ENCODE results near the gene MTO1. TPM values are rescaled to one million over a fixed set of nuclear protein-coding genes. Genes with fewer than 3 reads are reported as not detected.

MTO1 gene
- total and polyA plus RNA-seq, 2 experiments from 2014 or later = 27.7 to 36.7 TPM

DNA sequence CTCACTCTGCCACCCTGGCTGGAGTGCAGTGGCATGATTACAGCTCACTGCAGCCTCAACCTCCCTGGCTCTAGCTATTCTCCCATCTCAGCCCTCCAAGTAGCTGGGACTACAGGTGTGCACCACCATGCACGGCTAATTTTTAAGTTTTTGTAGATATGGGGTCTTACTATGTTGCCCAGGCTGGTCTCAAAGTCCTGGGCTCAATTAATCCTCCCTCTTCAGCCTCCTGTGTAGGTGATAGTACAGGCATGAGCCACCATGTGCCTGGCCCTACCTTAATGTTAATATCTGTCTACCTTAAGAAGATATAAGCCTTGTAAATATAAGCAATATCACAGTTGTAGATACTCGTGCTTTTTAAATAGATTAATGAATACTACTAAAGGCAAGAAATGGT, 42.6 kb downstream of the MTO1 start:
- no peak overlapping the region for H2AFZ ChIP-seq
- DNase-seq (ENCODE audit: low spot score) = no peak
- H3K4me2 ChIP-seq = no peak overlapping the region
- no peaks in the 10 kb centered on the region for H4K20me1 ChIP-seq (replicated peaks; ENCODE audit: insufficient read depth)
- no peak overlapping the region for H3K27ac ChIP-seq (ENCODE audit: low read depth)
- no peak overlapping the region for H3K4me3 ChIP-seq
- H3K9me2 ChIP-seq (ENCODE audit: insufficient read depth) = no peaks in the 10 kb centered on the region
- H3K4me1 ChIP-seq (ENCODE audit: insufficient read depth) = no peaks in the 10 kb centered on the region
- H3K27me3 ChIP-seq (ENCODE audit: insufficient read depth) = no peaks in the 10 kb centered on the region
- H3F3A ChIP-seq (replicated peaks; ENCODE audit: low read depth) = no peaks in the 10 kb centered on the region
- ATAC-seq = no peak
- H3K27ac Mint-ChIP-seq = no peak overlapping the region
- H3K27me3 Mint-ChIP-seq (ENCODE audit: insufficient read depth, low read depth, poor library complexity) = no peaks in the 10 kb centered on the region
- H3K4me3 Mint-ChIP-seq = no peak overlapping the region
- H3K4me1 Mint-ChIP-seq = no peaks in the 10 kb centered on the region
- no peaks in the 10 kb centered on the region for H3K79me2 ChIP-seq (replicated peaks; ENCODE audit: insufficient read depth)
- H3K36me3 Mint-ChIP-seq (ENCODE audit: low read depth) = peaks cover 12% of the 10 kb centered on the region; the same call in 2 of the 3 replicates
- H3K9me3 Mint-ChIP-seq = 0 out of 3 replicates have a peak, but pooled peaks cover 2% of the 10 kb centered on the region
- H3K36me3 ChIP-seq (ENCODE audit: insufficient read depth) = peaks cover 13% of the 10 kb centered on the region
- TF ChIP-seq, protein P1, sequence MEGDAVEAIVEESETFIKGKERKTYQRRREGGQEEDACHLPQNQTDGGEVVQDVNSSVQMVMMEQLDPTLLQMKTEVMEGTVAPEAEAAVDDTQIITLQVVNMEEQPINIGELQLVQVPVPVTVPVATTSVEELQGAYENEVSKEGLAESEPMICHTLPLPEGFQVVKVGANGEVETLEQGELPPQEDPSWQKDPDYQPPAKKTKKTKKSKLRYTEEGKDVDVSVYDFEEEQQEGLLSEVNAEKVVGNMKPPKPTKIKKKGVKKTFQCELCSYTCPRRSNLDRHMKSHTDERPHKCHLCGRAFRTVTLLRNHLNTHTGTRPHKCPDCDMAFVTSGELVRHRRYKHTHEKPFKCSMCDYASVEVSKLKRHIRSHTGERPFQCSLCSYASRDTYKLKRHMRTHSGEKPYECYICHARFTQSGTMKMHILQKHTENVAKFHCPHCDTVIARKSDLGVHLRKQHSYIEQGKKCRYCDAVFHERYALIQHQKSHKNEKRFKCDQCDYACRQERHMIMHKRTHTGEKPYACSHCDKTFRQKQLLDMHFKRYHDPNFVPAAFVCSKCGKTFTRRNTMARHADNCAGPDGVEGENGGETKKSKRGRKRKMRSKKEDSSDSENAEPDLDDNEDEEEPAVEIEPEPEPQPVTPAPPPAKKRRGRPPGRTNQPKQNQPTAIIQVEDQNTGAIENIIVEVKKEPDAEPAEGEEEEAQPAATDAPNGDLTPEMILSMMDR (conservative IDR thresholded peaks at IDR 0.05; ENCODE audit: low read depth in 2 of 2) = no peak
- no peak for TF ChIP-seq JUNB (IDR thresholded peaks at IDR 0.05; ENCODE audit: unreplicated experiment)
- TF ChIP-seq NANOG (IDR thresholded peaks at IDR 0.05; ENCODE audit: borderline replicate concordance) = no peak
- TF ChIP-seq CREB1 (CRISPR knock-in tag; IDR thresholded peaks at IDR 0.05; ENCODE audit: low read depth) = no peak
- no peak for TF ChIP-seq EZH2 (IDR thresholded peaks at IDR 0.05; ENCODE audit: low read depth, unreplicated experiment)
- TF ChIP-seq EZH2phosphoT487 (IDR thresholded peaks at IDR 0.05; ENCODE audit: unreplicated experiment) = no peak
- TF ChIP-seq ZNF331 (CRISPR knock-in tag; IDR thresholded peaks at IDR 0.05; ENCODE audit: low read depth) = no peak
- TF ChIP-seq, protein P2, sequence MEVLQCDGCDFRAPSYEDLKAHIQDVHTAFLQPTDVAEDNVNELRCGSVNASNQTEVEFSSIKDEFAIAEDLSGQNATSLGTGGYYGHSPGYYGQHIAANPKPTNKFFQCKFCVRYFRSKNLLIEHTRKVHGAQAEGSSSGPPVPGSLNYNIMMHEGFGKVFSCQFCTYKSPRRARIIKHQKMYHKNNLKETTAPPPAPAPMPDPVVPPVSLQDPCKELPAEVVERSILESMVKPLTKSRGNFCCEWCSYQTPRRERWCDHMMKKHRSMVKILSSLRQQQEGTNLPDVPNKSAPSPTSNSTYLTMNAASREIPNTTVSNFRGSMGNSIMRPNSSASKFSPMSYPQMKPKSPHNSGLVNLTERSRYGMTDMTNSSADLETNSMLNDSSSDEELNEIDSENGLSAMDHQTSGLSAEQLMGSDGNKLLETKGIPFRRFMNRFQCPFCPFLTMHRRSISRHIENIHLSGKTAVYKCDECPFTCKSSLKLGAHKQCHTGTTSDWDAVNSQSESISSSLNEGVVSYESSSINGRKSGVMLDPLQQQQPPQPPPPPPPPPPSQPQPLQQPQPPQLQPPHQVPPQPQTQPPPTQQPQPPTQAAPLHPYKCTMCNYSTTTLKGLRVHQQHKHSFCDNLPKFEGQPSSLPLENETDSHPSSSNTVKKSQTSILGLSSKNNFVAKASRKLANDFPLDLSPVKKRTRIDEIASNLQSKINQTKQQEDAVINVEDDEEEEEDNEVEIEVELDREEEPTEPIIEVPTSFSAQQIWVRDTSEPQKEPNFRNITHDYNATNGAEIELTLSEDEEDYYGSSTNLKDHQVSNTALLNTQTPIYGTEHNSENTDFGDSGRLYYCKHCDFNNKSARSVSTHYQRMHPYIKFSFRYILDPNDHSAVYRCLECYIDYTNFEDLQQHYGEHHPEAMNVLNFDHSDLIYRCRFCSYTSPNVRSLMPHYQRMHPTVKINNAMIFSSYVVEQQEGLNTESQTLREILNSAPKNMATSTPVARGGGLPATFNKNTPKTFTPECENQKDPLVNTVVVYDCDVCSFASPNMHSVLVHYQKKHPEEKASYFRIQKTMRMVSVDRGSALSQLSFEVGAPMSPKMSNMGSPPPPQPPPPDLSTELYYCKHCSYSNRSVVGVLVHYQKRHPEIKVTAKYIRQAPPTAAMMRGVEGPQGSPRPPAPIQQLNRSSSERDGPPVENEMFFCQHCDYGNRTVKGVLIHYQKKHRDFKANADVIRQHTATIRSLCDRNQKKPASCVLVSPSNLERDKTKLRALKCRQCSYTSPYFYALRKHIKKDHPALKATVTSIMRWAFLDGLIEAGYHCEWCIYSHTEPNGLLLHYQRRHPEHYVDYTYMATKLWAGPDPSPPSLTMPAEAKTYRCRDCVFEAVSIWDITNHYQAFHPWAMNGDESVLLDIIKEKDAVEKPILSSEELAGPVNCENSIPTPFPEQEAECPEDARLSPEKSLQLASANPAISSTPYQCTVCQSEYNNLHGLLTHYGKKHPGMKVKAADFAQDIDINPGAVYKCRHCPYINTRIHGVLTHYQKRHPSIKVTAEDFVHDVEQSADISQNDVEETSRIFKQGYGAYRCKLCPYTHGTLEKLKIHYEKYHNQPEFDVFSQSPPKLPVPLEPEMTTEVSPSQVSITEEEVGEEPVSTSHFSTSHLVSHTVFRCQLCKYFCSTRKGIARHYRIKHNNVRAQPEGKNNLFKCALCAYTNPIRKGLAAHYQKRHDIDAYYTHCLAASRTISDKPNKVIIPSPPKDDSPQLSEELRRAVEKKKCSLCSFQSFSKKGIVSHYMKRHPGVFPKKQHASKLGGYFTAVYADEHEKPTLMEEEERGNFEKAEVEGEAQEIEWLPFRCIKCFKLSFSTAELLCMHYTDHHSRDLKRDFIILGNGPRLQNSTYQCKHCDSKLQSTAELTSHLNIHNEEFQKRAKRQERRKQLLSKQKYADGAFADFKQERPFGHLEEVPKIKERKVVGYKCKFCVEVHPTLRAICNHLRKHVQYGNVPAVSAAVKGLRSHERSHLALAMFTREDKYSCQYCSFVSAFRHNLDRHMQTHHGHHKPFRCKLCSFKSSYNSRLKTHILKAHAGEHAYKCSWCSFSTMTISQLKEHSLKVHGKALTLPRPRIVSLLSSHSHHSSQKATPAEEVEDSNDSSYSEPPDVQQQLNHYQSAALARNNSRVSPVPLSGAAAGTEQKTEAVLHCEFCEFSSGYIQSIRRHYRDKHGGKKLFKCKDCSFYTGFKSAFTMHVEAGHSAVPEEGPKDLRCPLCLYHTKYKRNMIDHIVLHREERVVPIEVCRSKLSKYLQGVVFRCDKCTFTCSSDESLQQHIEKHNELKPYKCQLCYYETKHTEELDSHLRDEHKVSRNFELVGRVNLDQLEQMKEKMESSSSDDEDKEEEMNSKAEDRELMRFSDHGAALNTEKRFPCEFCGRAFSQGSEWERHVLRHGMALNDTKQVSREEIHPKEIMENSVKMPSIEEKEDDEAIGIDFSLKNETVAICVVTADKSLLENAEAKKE (CRISPR knock-in tag; IDR thresholded peaks at IDR 0.05) = no peak
- TF ChIP-seq POLR2AphosphoS5 (IDR thresholded peaks at IDR 0.05; ENCODE audit: low read depth) = no peak
- TF ChIP-seq, protein P3, sequence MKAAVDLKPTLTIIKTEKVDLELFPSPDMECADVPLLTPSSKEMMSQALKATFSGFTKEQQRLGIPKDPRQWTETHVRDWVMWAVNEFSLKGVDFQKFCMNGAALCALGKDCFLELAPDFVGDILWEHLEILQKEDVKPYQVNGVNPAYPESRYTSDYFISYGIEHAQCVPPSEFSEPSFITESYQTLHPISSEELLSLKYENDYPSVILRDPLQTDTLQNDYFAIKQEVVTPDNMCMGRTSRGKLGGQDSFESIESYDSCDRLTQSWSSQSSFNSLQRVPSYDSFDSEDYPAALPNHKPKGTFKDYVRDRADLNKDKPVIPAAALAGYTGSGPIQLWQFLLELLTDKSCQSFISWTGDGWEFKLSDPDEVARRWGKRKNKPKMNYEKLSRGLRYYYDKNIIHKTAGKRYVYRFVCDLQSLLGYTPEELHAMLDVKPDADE (IDR thresholded peaks at IDR 0.05) = no peak
- TF ChIP-seq, protein P4, sequence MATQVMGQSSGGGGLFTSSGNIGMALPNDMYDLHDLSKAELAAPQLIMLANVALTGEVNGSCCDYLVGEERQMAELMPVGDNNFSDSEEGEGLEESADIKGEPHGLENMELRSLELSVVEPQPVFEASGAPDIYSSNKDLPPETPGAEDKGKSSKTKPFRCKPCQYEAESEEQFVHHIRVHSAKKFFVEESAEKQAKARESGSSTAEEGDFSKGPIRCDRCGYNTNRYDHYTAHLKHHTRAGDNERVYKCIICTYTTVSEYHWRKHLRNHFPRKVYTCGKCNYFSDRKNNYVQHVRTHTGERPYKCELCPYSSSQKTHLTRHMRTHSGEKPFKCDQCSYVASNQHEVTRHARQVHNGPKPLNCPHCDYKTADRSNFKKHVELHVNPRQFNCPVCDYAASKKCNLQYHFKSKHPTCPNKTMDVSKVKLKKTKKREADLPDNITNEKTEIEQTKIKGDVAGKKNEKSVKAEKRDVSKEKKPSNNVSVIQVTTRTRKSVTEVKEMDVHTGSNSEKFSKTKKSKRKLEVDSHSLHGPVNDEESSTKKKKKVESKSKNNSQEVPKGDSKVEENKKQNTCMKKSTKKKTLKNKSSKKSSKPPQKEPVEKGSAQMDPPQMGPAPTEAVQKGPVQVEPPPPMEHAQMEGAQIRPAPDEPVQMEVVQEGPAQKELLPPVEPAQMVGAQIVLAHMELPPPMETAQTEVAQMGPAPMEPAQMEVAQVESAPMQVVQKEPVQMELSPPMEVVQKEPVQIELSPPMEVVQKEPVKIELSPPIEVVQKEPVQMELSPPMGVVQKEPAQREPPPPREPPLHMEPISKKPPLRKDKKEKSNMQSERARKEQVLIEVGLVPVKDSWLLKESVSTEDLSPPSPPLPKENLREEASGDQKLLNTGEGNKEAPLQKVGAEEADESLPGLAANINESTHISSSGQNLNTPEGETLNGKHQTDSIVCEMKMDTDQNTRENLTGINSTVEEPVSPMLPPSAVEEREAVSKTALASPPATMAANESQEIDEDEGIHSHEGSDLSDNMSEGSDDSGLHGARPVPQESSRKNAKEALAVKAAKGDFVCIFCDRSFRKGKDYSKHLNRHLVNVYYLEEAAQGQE (IDR thresholded peaks at IDR 0.05; ENCODE audit: unreplicated experiment) = no peak
- no peak for TF ChIP-seq ZNF114 (CRISPR knock-in tag; IDR thresholded peaks at IDR 0.05)
- no peak for TF ChIP-seq STAT1 (IDR thresholded peaks at IDR 0.05; ENCODE audit: unreplicated experiment)
